Hepatocyte (in vitro differentiated cells): ENCODE measurements around the gene SERINC2.
"Not testable (repeated sequence)": the region's sequence is repeated elsewhere in the genome, so short reads cannot be mapped to it uniquely, and the experiment has no call there.

Experiments used
- EZH2 ChIP-seq: fragments of 200-600 bp; sonication (generic); IDR thresholded peaks from 2 replicates; pipeline ENCODE4 v1.6.1; 2016; ENCODE audit warnings: antibody characterized with exemption, mild to moderate bottlenecking, borderline replicate concordance
- EZH2phosphoT487 ChIP-seq: fragments of 200-600 bp; sonication (generic); IDR thresholded peaks from one replicate; pipeline ENCODE4 v1.6.1; 2018; ENCODE audit warnings: antibody characterized with exemption, mild to moderate bottlenecking, low read depth, moderate library complexity; ENCODE audit not compliant: unreplicated experiment, severe bottlenecking
- TF ChIP-seq, protein P1 (sequence below): fragments of 200-600 bp; sonication (generic); IDR thresholded peaks from 2 replicates; pipeline ENCODE4 v1.5.1; 2016; ENCODE audit warnings: antibody characterized with exemption, mild to moderate bottlenecking; ENCODE audit not compliant: poor library complexity

DNA sequence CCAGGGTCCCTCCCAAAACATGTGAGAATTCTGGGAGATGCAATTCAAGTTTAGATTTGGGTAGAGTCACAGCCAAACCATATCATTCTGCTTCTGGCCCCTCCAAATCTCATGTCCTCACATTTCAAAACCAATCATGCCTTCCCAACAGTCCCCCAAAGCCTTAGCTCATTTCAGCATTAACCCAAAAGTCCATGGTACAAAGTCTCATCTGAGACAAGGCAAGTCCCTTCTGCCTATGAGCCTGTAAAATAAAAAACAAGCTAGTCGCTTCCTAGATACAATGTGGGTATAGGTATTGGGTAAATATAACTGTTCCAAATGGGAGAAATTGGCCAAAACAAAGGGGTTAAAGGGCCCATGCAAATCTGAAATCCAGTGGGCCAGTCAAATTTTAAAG lies 59.7 kb downstream of the SERINC2 start:
- TF ChIP-seq EZH2, EZH2phosphoT487: not testable (repeated sequence)
- TF ChIP-seq, protein P1, sequence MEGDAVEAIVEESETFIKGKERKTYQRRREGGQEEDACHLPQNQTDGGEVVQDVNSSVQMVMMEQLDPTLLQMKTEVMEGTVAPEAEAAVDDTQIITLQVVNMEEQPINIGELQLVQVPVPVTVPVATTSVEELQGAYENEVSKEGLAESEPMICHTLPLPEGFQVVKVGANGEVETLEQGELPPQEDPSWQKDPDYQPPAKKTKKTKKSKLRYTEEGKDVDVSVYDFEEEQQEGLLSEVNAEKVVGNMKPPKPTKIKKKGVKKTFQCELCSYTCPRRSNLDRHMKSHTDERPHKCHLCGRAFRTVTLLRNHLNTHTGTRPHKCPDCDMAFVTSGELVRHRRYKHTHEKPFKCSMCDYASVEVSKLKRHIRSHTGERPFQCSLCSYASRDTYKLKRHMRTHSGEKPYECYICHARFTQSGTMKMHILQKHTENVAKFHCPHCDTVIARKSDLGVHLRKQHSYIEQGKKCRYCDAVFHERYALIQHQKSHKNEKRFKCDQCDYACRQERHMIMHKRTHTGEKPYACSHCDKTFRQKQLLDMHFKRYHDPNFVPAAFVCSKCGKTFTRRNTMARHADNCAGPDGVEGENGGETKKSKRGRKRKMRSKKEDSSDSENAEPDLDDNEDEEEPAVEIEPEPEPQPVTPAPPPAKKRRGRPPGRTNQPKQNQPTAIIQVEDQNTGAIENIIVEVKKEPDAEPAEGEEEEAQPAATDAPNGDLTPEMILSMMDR: not testable (repeated sequence)
